ENCODE data around the gene ADSS1.

- TF ChIP-seq CTCF (optimal IDR thresholded peaks at IDR 0.05 in 1 of 3, IDR thresholded peaks at IDR 0.05 in 1 of 3, conservative IDR thresholded peaks at IDR 0.05 in 1 of 3; ENCODE audit: extremely low read depth in 1 of 3, insufficient read depth in 2 of 3, low read length in 3 of 3) (no peak), EZH2 (IDR thresholded peaks at IDR 0.05; ENCODE audit: low read length) (no peak)
These were observed 10.0 kb upstream of the ADSS1 start for GRCh38 chr14:104714066-104714465.

Measured in keratinocyte (primary cell).